Caki2 (cell line): ENCODE results near the gene SLC5A11. TPM values are rescaled to one million over a fixed set of nuclear protein-coding genes. Genes with fewer than 3 reads are reported as not detected.
"Not testable (repeated sequence)": the region's sequence is repeated elsewhere in the genome, so short reads cannot be mapped to it uniquely, and the experiment has no call there.

Experiments
- DNase-seq: peaks from one replicate; pipeline ENCODE4 v3.0.0-alpha.2; 2015; ENCODE audit warnings: low read depth
- in situ Hi-C: cut with HindIII; loops from 2 replicates; pipeline ENCODE4 v1.10.0; 2016; ENCODE audit warnings: low sequenced_read_pairs, low pct_unique_long_range_greater_than_20kb, mixed read lengths
- total RNA-seq: library from RNA; depleted of rRNA; stranded (reverse); fragments of >200 nt; shearing (Covaris generic); gene quantifications from 2 replicates; pipeline ENCODE4 v1.2.3, GENCODE V29; 2014; ENCODE audit warnings: low replicate concordance

SLC5A11 gene
- total RNA-seq, 1 experiment from 2014 or later = not detected

DNA sequence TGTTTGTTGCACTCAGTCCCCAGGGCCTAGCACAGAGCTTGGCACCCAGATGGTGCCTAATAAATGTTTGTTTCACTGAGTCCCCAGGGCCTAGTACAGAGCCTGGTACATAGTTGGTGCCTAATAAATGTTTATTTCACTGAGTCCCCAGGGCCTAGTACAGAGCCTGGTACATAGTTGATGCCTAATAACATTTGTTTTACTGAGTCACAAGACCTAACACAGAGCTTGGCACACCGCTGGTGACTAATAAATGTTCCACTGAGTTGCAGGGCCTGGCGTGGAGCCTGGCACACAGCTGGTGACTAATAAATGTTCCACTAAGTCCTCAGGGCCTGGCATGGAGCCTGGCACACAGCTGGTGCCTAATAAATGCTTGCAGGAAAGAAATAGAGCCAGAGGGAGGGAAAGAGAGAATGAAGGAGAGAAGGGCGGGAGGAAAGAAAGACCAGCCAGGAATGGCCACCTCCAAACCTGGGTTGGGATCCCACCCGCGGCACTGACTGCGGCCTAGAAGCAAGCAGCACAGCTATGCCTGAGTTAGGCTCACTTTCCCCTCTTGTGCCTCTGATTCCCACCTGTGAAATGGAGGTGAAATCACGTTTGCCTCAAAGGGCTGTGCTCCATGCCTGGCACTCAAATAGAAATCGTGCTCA, 7.5 kb downstream of the SLC5A11 start:
- DNase-seq = no peak
- in situ Hi-C loops = no loop called here

DNA sequence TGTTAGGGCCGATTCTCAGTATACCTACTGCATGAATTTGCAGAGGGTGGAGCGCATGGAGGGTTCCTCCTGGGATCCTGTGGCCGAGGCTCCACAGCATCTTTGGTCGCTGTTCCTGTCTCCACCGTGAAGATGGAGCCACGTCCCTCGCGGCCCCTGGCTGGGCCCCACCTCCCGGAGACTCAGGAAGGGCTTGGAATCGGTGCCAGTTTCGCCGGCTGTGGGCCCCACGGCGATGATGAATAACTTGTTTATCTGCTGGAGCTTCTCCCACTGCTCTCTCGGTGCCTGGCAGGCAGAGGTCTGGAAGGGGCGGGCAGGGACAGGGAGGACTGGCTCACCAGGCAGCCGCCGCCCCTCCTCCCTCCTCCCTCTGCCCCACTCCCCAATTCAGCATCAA, 8.1 kb downstream of the SLC5A11 start:
- DNase-seq = no peak

DNA sequence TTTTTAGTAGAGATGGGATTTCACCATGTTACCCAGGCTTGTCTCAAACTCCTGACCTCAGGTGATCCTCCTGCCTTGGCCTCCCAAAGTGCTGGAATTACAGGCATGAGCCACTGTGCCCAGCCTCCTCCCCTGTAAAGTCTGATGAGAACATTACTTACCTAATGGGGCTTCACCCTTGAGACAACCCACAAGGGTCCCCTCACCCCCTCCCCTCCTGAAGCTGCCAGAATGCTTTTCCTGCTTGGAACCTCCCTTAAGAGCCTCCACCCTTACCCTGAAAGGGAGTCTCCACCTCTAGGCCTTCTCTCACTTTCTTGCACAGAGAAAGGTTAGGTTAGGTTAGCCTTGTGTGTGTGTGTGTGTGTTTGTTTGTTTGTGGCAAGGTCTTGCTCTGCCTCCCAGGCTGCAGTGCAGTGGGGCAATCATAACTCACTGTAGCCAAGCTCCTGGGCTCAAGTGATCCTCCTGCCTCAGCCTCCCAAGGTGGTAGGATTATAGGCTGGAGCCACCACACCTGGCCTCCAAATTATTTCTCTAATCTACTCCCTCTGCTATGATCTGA, 8.9 kb downstream of the SLC5A11 start:
- no peak for DNase-seq
- in situ Hi-C loops = no loop called here

More for the DNA sequence above, 8.1 kb downstream of the SLC5A11 start:
- in situ Hi-C loops = no loop called here

DNA sequence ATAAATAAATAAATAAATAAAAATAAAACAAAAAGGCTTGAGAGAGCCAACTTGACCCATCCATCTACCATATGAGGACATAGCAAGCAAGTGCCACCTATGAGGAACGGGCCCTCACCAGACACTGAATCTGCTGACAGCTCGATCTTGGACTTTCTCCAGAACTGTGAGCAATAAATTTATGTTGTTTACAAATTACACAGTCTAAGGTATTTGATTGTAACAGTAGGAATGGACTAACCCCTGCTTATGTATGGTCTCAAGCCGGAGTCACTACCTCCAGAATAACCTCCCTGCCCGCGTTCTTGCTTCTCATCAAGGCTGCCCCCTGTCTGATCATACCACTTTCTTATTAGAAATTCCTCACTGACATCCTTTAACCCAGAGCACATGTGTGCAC, 9.9 kb downstream of the SLC5A11 start:
- in situ Hi-C loops = no loop called here
- no peak for DNase-seq

DNA sequence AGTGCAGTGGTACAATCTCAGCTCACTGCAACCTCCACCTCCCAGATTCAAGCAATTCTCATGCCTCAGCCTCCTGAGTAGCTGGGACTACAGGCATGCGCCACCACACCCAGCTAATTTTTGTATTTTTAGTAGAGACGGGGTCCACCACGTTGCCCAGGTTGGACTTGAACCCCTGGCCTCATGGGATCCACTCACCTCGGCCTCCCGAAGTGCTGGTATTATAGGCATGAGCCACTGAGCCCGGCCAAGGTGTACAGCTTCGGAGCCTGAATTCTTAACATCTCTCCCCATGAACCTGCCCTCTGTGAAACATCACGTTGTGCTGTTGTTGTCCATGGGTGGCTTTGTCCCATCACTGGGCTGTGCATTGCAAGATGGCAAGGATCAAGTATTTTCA, 11.1 kb downstream of the SLC5A11 start:
- in situ Hi-C loops, DNase-seq: not testable (repeated sequence)

DNA sequence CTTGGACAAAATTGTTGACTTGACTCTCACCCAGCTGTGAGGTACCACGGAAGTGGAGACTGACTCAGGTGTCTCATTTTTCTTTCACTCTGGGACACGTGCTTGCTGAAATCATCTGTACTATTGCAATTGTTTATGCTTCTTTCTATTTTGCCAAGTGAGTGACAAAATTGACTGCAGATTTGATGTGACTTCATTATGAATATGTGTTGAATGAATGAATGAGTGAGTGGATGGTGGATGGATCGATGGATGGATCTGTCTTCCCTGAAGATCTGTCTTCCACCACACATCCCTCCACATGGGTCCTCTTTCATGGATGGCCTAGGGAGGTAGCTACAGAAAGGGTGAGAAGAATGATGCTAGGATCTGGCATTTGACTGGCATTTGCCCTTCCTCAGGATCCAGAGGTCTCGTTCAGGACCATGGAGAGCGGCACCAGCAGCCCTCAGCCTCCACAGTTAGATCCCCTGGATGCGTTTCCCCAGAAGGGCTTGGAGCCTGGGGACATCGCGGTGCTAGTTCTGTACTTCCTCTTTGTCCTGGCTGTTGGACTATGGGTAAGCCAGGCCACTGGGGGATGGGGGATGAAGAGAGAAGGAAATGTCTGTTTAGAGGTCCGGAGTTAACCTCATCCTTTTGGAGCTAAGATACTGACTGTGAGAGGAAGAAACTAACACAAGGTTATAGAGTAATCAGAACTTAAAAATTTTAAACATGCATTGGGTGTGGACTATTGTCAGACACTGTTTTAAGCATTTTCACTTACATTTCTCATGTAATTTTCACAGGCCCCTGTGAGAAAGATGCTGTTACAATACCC, 12.7 kb downstream of the SLC5A11 start:
- in situ Hi-C loops = no loop called here
- DNase-seq = peak; percentile 56

DNA sequence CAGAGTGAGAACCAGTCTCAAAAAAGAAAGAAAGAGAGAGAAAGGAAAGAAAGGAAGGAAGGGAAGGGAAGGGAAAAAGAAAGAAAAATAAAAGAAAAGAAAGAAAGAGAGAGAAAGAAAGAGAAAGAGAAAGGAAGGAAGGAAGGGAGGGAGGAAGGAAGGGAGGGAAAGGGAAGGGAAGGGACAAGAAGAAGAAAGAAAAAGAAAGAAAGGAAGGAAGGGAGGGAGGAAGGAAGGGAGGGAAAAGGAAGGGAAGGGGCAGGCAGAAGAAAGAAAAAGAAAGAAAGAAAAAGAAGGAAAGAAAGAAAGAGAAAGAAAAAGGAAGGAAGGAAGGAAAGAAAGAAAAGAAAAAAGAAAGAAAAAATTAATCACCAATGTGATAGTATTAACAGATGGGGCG, 15.7 kb downstream of the SLC5A11 start:
- in situ Hi-C loops = no loop called here
- DNase-seq = no peak

DNA sequence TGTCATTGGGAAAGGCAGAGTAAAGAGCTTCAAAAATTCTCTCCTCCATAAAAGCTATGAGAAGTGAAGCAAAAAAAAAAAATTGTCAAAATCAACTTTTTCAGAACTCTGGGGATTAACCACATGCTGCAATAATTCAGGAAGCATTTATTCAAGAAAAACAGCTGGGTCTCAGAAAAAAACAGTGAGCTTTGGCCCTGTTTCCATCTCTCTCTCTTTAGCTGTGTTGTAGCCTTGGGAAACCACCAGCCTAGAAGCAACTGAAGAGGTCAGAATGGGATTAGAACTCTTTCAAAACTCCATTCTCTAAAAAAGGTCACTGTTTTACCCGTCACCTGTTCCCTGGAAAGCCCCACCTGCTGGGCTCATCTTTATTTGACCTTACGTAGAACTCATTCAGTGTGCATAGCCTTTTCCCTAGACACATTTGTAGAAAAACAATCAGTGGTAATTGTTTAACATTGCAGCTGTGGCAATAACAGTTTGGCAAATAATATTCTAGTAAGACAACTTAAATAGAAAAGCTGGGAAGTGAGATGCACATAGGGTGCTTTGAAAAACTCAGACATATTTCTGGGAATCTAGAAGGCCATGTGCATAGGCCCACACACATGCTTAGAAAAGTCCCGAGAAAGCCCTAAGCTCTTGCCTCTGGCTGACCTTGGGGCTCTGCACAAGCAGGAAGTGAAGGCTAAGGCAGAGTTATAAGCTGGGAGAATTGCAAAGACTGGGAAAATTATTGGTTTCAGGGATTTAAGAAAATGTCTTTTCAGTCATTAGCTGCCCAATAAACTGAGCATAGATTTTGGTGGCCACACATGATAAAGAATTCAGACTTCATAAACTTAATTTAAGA, 18.0 kb downstream of the SLC5A11 start:
- in situ Hi-C loops = no loop called here
- DNase-seq = no peak

DNA sequence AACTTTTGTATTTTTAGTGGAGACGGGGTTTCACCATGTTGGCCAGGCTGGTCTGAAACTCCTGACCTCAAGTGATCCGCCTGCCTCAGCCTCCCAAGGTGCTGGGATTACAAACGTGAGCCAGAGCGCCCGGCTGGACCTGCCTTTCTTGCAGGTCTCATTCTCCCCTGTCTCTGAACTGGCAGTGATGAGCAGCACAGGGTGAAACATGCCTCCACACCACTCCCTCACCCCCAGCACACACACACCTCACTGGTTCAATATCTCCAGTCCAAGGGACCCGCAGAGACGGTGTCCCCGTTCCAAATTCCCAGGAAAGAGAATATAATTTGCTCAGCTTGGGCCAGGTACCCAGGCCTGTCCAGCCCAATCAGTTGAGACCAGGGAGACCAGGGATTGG, 23.3 kb downstream of the SLC5A11 start:
- DNase-seq = no peak
- in situ Hi-C loops = no loop called here

DNA sequence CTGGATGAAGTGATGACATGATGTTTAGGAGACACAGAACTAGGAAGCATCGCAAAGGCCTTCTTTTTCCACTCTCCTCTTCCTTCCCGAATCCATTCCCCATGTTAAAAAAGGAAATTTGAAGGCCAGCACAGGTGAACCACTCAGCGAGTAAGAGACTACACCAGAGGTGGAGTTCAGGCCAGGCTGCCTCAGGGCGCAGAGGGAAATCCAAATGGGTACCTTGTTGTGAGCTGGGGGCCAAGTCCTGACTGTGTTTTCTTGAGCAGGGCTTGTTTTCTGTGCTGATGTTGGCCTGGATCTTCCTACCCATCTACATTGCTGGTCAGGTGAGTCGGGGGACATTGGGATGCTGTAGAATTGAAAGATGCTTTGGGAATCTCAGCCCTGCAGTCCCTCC, 26.1 kb downstream of the SLC5A11 start:
- in situ Hi-C loops = no loop called here

DNA sequence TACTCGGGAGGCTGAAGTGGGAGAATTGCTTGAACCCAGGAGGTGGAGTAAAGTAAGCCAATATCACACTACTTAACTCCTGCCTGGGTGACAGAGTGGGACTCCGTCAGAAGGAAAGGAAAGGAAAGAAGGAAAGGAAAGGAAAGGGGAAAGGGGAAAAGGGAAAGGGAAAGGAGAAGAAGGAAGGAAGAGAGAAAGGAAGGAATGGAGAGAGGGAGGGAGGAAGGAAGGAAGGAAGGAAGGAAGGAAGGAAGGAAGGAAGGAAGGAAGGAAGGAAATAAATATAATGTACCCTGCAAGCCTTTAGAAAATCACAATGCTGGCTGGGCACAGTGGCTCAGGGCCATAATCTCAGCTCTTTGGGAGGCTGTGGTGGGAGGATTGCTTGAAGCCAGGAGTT, 27.3 kb downstream of the SLC5A11 start:
- in situ Hi-C loops = no loop called here
- no peak for DNase-seq

More for the DNA sequence above, 26.1 kb downstream of the SLC5A11 start:
- no peak for DNase-seq

DNA sequence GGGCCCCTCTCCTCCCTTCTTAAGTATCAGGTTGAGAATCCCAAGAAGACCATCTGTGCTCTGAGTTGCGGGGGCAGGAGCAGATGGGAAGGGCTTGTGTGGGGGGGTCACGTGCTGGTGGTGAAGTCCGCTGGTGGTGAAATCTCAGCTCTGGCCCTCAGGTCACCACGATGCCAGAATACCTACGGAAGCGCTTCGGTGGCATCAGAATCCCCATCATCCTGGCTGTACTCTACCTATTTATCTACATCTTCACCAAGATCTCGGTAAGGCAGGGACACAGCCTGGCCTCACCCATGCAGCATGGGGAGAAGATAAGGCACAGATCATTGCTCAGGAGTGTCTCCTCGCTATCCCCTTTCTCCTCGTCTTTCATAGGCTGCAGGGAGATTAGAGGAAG, 29.7 kb downstream of the SLC5A11 start:
- in situ Hi-C loops = no loop called here
- no peak for DNase-seq

DNA sequence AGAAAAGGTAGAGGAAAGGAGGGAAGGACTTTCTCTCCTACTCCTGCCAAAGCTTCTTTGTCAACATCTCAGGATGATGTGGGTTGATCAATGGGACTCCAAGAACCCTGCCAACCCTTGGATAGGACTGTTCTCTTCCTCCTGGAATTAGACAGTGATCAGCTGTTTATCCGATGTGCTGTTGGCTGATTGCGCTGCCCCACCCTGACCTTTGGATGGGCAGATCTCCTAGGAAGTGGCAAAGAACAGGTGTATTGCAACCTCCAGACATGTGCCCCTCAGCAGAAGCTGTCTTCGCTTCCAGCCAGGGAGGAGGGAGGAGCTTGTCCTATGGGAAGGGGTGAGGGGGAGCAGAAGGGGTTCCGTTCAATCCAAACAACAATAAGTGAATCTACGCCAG, 30.5 kb downstream of the SLC5A11 start:
- DNase-seq = no peak
- in situ Hi-C loops = no loop called here

DNA sequence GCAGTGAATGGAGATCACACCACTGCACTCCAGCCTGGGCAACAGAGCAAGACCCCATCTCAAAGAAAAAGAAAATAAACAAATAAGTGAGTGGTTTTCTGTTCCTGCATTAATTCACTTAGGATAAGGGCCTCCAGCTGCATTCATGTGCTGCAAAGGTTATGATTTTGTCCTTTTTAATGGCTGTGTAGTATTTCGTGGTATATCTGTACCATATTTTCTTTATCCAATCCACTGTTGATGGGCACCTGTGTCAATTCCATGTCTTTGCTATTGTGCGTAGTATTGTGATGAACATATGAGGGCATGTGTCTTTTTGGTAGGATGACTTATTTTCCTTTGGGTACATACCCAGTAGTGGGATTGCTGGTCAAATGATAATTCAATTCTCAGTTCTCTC, 33.9 kb downstream of the SLC5A11 start:
- in situ Hi-C loops = no loop called here

DNA sequence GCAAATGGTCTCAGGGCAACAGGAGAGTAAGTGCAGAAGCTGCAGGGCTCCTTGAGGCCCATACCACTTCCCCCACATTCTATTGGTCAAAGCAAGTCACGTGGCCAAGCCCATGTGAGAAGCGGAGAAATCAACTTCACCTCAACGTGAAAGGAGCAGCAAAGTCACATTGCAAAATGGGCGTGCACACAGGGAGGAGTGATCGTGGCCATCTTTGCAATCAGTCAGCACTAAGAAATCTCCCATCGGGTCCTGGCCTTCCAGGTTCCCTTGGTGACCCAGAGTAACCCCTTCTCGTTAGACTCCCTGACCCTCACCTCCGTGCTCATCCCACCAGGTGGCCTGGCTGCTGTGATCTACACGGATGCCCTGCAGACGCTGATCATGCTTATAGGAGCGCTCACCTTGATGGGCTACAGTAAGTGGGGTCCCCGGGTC, 38.0 kb downstream of the SLC5A11 start:
- in situ Hi-C loops = no loop called here
- DNase-seq = no peak

More for the DNA sequence above, 33.9 kb downstream of the SLC5A11 start:
- no peak for DNase-seq

DNA sequence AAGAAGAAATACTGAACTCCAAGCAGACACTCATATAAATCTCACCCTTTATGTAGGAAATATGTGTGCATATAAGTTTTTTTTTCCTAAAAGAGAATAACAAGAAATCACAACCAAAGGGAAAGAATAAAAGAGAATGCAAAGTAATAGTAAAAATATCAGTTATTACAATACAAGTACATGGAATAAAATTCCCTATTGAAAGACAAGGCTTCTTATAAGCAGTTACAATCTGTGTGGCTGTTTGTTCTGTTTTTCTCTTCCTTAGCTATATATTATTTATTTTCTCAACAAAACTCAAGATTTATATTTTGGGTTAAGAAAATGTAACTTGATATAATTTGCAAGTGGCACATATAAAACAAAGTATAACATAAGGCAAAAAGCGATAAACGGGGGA, 41.7 kb downstream of the SLC5A11 start:
- no peak for DNase-seq
- in situ Hi-C loops = no loop called here

DNA sequence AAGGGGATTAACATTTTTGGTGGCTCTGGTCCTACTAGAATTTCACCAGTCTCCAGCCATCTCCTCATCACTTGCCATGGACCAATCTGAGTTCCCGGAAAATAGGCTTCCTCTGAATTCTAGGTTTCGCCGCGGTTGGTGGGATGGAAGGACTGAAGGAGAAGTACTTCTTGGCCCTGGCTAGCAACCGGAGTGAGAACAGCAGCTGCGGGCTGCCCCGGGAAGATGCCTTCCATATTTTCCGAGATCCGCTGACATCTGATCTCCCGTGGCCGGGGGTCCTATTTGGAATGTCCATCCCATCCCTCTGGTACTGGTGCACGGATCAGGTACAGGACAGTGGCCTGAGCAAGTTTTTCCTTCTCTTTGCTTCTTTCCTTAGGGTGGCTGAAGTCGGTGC, 45.0 kb downstream of the SLC5A11 start:
- no peak for DNase-seq
- in situ Hi-C loops = no loop called here

DNA sequence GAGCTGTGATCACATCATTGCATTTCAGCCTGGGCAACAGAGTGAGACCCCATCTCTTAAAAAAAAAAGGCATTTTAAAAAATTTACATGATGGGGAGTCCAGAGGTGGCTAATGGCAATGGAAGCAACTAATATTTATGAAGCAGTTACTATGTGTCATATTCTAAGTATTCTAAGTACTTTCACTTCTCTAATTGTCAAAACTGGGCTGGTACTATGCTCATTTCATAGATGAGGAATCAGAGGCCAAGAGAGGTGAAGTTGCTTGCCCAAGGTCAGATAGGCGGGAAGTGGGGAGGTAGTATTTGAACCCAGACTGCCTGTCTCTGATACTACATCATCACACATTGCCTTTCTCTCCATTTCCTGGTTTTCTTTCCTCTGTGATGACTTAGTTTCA, 50.7 kb downstream of the SLC5A11 start:
- in situ Hi-C loops = no loop called here
- DNase-seq = no peak

DNA sequence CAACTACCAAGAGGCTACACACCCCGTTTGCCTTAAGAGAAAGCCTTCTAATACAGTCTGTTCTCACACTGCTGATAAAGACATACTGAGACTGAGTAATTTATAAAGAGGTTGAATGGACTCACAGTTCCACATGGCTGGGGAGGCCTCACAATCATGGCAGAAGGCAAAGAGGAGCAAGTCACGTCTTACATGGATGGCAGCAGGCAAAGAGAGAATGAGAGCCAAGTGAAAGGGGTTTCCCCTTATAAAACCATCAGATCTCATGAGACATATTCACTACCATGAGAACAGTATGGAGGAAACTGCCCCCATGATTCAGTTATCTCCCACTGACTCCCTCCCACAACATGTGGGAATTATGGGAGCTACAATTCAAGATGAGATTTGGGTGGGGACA, 51.8 kb downstream of the SLC5A11 start:
- DNase-seq, in situ Hi-C loops: not testable (repeated sequence)
